Body of pancreas (tissue), 4 donors: Measurements from ENCODE around the gene UBE2G2. TPM values are rescaled to one million over a fixed set of nuclear protein-coding genes. Genes with fewer than 3 reads are reported as not detected.

Experiments used
- ATAC-seq: fragments of 150-250 bp; one replicate; pipeline ENCODE4 v1.9.1; 2016
- DNase-seq, 4 donors: peaks; one replicate each; pipeline ENCODE4 v3.0.0-alpha.2; 2019
- H3K27ac ChIP-seq, 4 donors: fragments of 200-600 bp; sonication (generic); 1 replicate in 3 of 4; 2 replicates in 1 of 4; pipeline versions ENCODE4 v1.5.1 to v1.6.1; 2016 to 2019; ENCODE audit warnings: mild to moderate bottlenecking in 1 of 4, mixed read lengths in 1 of 4, moderate library complexity in 1 of 4
- H3K27me3 ChIP-seq, 2 donors: fragments of 200-600 bp; sonication (generic); one replicate each; pipeline ENCODE4 v1.6.0; 2016; ENCODE audit warnings: mild to moderate bottlenecking in 1 of 2
- H3K36me3 ChIP-seq, 2 donors: fragments of 200-600 bp; sonication (generic); replicated peaks in 1 of 2; 2 replicates each; pipeline ENCODE4 v1.5.1; 2016; ENCODE audit warnings: low read depth in 2 of 2; ENCODE audit not compliant: insufficient read depth in 1 of 2
- H3K4me1 ChIP-seq: fragments of 200-600 bp; sonication (generic); one replicate; pipeline ENCODE4 v1.6.0; 2016
- H3K4me3 ChIP-seq, 2 donors: fragments of 200-600 bp; sonication (generic); 1 replicate in 1 of 2; 2 replicates in 1 of 2; pipeline ENCODE4 v1.5.1; 2016 to 2019
- H3K9me3 ChIP-seq, 3 donors: fragments of 200-600 bp; sonication (generic); 1 replicate in 2 of 3; 2 replicates in 1 of 3; pipeline ENCODE4 v1.5.1; 2016
- CTCF ChIP-seq, 7 experiments: fragments of 450-650 bp in 4 of 7; fragments of 200-600 bp in 3 of 7; sonication (generic) in 3 of 7; IDR thresholded peaks; one replicate each; pipeline ENCODE4 v1.5.1; 2016 to 2019; ENCODE audit warnings: antibody characterized with exemption in 7 of 7
- POLR2A ChIP-seq, 3 donors: fragments of 450-650 bp; IDR thresholded peaks; one replicate each; pipeline ENCODE4 v1.6.1; 2016; ENCODE audit warnings: antibody characterized with exemption in 3 of 3, mild to moderate bottlenecking in 2 of 3
- WGBS, 2 donors: methylation state at CpG; one replicate each; pipeline ENCODE4 v1.1.5; 2017; 5-methylcytosine and 5-hydroxymethylcytosine counted together
- intact Hi-C: fragments of 100-400 bp; cut with DNase I; formaldehyde crosslinking; loops from one replicate; pipeline ENCODE4 v1.15.1; 2023
- total RNA-seq, 2 donors: library from RNA; depleted of rRNA; stranded (reverse); fragments of >200 nt; gene quantifications; one replicate each; pipeline ENCODE4 v1.1.0, GENCODE V29; 2016

UBE2G2 gene
- total RNA-seq, 2 donors from 2014 or later, result 61.7 to 64.3 TPM

- WGBS, 2 donors, result 71% methylated on average over 4 of the region's 4 CpGs
- no peaks in the 10 kb centered on the region for H3K36me3 ChIP-seq
- no peak overlapping the region for H3K27ac ChIP-seq
- DNase-seq (no peak), ATAC-seq (no peak)
- H3K4me1 ChIP-seq, result no peaks in the 10 kb centered on the region
- TF ChIP-seq CTCF (IDR thresholded peaks at IDR 0.05), result no peak
- no peak overlapping the region for H3K4me3 ChIP-seq
- intact Hi-C loops, result no loop called here
- peaks cover 0 to 6% (median 0%) of the 10 kb centered on the region in 3 donors for H3K9me3 ChIP-seq
- no peaks in the 10 kb centered on the region for H3K27me3 ChIP-seq
These were observed 26.9 kb upstream of the UBE2G2 start for GRCh38 chr21:44828362-44829056.

GRCh38 chr21:44823179-44823660 lies 21.6 kb upstream of the UBE2G2 start:
- peaks cover 8% of the 10 kb centered on the region for H3K4me1 ChIP-seq
- DNase-seq (no peak), ATAC-seq (no peak)
- WGBS, 2 donors, result 75 to 93% methylated on average over 1 of the region's 1 CpG
- no peak overlapping the region for H3K4me3 ChIP-seq
- TF ChIP-seq POLR2A (IDR thresholded peaks at IDR 0.05), result no peak
- TF ChIP-seq CTCF (IDR thresholded peaks at IDR 0.05), result no peak
- H3K36me3 ChIP-seq, result no peaks in the 10 kb centered on the region
- H3K27ac ChIP-seq, result no peak overlapping the region
- no peaks in the 10 kb centered on the region for H3K27me3 ChIP-seq
- intact Hi-C loops, result no loop called here
- H3K9me3 ChIP-seq, result peaks cover 0 to 15% (median 0%) of the 10 kb centered on the region in 3 donors

GRCh38 chr21:44822484-44823178 lies 21.0 kb upstream of the UBE2G2 start:
- no peak for ATAC-seq
- no peaks in the 10 kb centered on the region for H3K27me3 ChIP-seq
- no peak for DNase-seq
- TF ChIP-seq CTCF (IDR thresholded peaks at IDR 0.05), result no peak
- TF ChIP-seq POLR2A (IDR thresholded peaks at IDR 0.05), result no peak
- peaks cover 8% of the 10 kb centered on the region for H3K4me1 ChIP-seq
- no peak overlapping the region for H3K27ac ChIP-seq
- peaks cover 0 to 12% (median 0%) of the 10 kb centered on the region in 3 donors for H3K9me3 ChIP-seq
- H3K4me3 ChIP-seq, result no peak overlapping the region
- intact Hi-C loops, result no loop called here
- 65 to 69% methylated on average over 5 of the region's 5 CpGs for WGBS, 2 donors
- no peaks in the 10 kb centered on the region for H3K36me3 ChIP-seq

GRCh38 chr21:44820851-44821250 lies 19.2 kb upstream of the UBE2G2 start:
- Histone ChIP-seq H3K36me3 (no peaks in the 10 kb centered on the region), H3K4me1 (peaks cover 13% of the 10 kb centered on the region), H3K27me3 (no peaks in the 10 kb centered on the region), H3K27ac (no peak overlapping the region), H3K9me3 (peaks cover 0 to 9% (median 0%) of the 10 kb centered on the region in 3 donors), H3K4me3 (no peak overlapping the region)
- intact Hi-C loops, result no loop called here
- WGBS, 2 donors, result 68 to 82% methylated on average over 3 of the region's 3 CpGs
- no peak for TF ChIP-seq CTCF (IDR thresholded peaks at IDR 0.05)
- no peak for TF ChIP-seq POLR2A (IDR thresholded peaks at IDR 0.05)
- DNase-seq, result no peak
- no peak for ATAC-seq
